Measurements from ENCODE around the gene TSHZ1. TPM values are rescaled to one million over a fixed set of nuclear protein-coding genes. Genes with fewer than 3 reads are reported as not detected.

Gene TSHZ1
- total and polyA plus RNA-seq, 2 experiments from 2014 or later = 2.2 to 4.4 TPM

- Histone ChIP-seq H3K9ac (no peak overlapping the region), H3K27me3 (replicated peaks; ENCODE audit: insufficient read depth) (no peaks in the 10 kb centered on the region), H3K4me3 (no peak overlapping the region), H3F3A (ENCODE audit: insufficient read depth) (no peaks in the 10 kb centered on the region), H4K20me1 (ENCODE audit: insufficient read depth) (no peaks in the 10 kb centered on the region), H3K27ac (no peak overlapping the region), H3K9me3 (ENCODE audit: low read depth) (no peaks in the 10 kb centered on the region), H3K9me2 (ENCODE audit: insufficient read depth) (no peaks in the 10 kb centered on the region), H2AFZ (no peak overlapping the region), H3K36me3 (ENCODE audit: low read depth) (no peaks in the 10 kb centered on the region), H3K79me2 (ENCODE audit: insufficient read depth) (no peaks in the 10 kb centered on the region), H3K4me2 (ENCODE audit: unreplicated experiment) (no peak overlapping the region), H3K4me1 (ENCODE audit: insufficient read depth) (no peaks in the 10 kb centered on the region)
- in situ Hi-C loops (cut with MboI) = no loop called here
- no peak for DNase-seq
- TF ChIP-seq EZH2 (IDR thresholded peaks at IDR 0.05; ENCODE audit: insufficient read depth, poor library complexity, severe bottlenecking) (no peak), EZH2phosphoT487 (IDR thresholded peaks at IDR 0.05; ENCODE audit: insufficient read depth, low read depth) (no peak)
- WGBS, 2 experiments (ENCODE audit: low coverage in 1 of 2, low lambda C conversion rate in 2 of 2, missing lambda C conversion rate in 2 of 2) = 98% methylated on average over 4 of the region's 4 CpGs
These were observed 79.2 kb downstream of the TSHZ1 start for GRCh38 chr18:75289761-75290160.

DNA sequence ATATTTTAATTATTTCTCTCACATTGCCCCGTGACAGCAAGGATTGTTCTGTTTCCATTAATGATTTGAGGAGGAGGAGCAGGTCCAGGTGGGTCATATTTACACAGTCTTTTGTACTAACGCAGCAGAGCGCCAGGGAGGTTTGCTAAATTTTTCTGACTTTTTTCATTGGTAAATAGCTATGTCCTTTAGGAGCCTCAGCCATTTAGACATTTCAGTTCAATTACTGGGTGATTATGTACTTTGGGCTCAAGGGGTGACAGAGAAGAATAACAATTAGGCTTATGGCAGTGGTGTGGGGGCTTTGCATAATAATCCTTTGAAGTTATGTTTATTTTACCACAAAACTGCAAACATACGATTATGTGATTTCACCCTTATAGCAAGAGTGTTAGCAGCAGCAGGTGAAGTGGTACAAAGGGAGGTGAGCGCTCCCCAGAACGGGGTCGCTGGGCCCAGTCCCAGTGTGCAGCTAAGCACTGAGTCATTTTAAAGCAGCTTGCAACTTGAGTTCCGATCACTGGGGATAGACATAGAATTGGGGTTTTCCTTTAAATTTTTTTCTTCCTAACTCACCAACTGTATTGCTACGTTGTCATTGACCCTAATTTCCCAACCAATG is 80.3 kb downstream of the TSHZ1 start:
- Histone ChIP-seq H3K36me3 (ENCODE audit: low read depth) (no peaks in the 10 kb centered on the region), H3K4me3 (no peak overlapping the region), H4K20me1 (ENCODE audit: insufficient read depth) (no peaks in the 10 kb centered on the region), H3K27me3 (replicated peaks; ENCODE audit: insufficient read depth) (no peaks in the 10 kb centered on the region), H3K9me3 (ENCODE audit: low read depth) (no peaks in the 10 kb centered on the region), H3F3A (ENCODE audit: insufficient read depth) (no peaks in the 10 kb centered on the region), H2AFZ (no peak overlapping the region), H3K79me2 (ENCODE audit: insufficient read depth) (no peaks in the 10 kb centered on the region), H3K9ac (no peak overlapping the region), H3K4me2 (ENCODE audit: unreplicated experiment) (no peak overlapping the region), H3K9me2 (ENCODE audit: insufficient read depth) (no peaks in the 10 kb centered on the region), H3K4me1 (ENCODE audit: insufficient read depth) (no peaks in the 10 kb centered on the region), H3K27ac (no peak overlapping the region)
- DNase-seq = no peak
- in situ Hi-C loops (cut with MboI) = no loop called here
- TF ChIP-seq EZH2 (IDR thresholded peaks at IDR 0.05; ENCODE audit: insufficient read depth, poor library complexity, severe bottlenecking) = no peak
- TF ChIP-seq EZH2phosphoT487 (IDR thresholded peaks at IDR 0.05; ENCODE audit: insufficient read depth, low read depth) = no peak
- 96 to 98% methylated on average over 9 of the region's 9 CpGs for WGBS, 2 experiments (ENCODE audit: low coverage in 1 of 2, low lambda C conversion rate in 2 of 2, missing lambda C conversion rate in 2 of 2)

- no peaks in the 10 kb centered on the region for H3K79me2 ChIP-seq (ENCODE audit: insufficient read depth)
- no peak for TF ChIP-seq EZH2 (IDR thresholded peaks at IDR 0.05; ENCODE audit: insufficient read depth, poor library complexity, severe bottlenecking)
- TF ChIP-seq EZH2phosphoT487 (IDR thresholded peaks at IDR 0.05; ENCODE audit: insufficient read depth, low read depth) = no peak
- in situ Hi-C loops (cut with MboI) = no loop called here
- H3K36me3 ChIP-seq (ENCODE audit: low read depth) = no peaks in the 10 kb centered on the region
- H3F3A ChIP-seq (ENCODE audit: insufficient read depth) = no peaks in the 10 kb centered on the region
- DNase-seq = no peak
- 86 to 89% methylated on average over 9 of the region's 9 CpGs for WGBS, 2 experiments (ENCODE audit: low coverage in 1 of 2, low lambda C conversion rate in 2 of 2, missing lambda C conversion rate in 2 of 2)
- no peaks in the 10 kb centered on the region for H3K9me3 ChIP-seq (ENCODE audit: low read depth)
- H3K4me2 ChIP-seq (ENCODE audit: unreplicated experiment) = no peak overlapping the region
- H3K27me3 ChIP-seq (replicated peaks; ENCODE audit: insufficient read depth) = no peaks in the 10 kb centered on the region
- no peaks in the 10 kb centered on the region for H3K9me2 ChIP-seq (ENCODE audit: insufficient read depth)
- H4K20me1 ChIP-seq (ENCODE audit: insufficient read depth) = no peaks in the 10 kb centered on the region
- H3K9ac ChIP-seq = no peak overlapping the region
- no peak overlapping the region for H3K27ac ChIP-seq
- H2AFZ ChIP-seq = no peak overlapping the region
- no peaks in the 10 kb centered on the region for H3K4me1 ChIP-seq (ENCODE audit: insufficient read depth)
- H3K4me3 ChIP-seq = no peak overlapping the region
These were observed 80.9 kb downstream of the TSHZ1 start for GRCh38 chr18:75291460-75291859.

DNA sequence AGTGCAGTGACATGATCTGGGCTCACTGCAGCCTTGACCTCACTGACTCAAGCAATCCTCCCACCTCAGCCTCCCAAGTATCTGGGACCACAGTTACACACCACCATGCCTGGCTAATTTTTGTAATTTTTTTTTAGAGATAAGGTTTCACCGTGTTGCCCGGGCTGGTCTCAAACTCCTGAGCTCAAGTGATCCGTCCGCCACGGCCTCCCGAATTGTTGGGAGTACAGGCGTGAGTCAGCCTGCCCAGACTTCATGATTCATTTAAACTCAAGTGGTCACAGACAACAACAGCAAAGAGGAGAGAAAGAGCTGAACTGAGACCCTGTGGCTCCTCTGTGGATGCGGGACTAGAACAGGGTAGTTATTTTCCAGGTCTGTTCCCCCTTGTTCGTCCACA is 83.0 kb downstream of the TSHZ1 start:
- no peaks in the 10 kb centered on the region for H3K27me3 ChIP-seq (replicated peaks; ENCODE audit: insufficient read depth)
- no peaks in the 10 kb centered on the region for H3K9me2 ChIP-seq (ENCODE audit: insufficient read depth)
- H3K79me2 ChIP-seq (ENCODE audit: insufficient read depth) = no peaks in the 10 kb centered on the region
- no peak overlapping the region for H2AFZ ChIP-seq
- in situ Hi-C loops (cut with MboI) = no loop called here
- no peak for TF ChIP-seq EZH2phosphoT487 (IDR thresholded peaks at IDR 0.05; ENCODE audit: insufficient read depth, low read depth)
- TF ChIP-seq EZH2 (IDR thresholded peaks at IDR 0.05; ENCODE audit: insufficient read depth, poor library complexity, severe bottlenecking) = no peak
- no peaks in the 10 kb centered on the region for H4K20me1 ChIP-seq (ENCODE audit: insufficient read depth)
- no peak overlapping the region for H3K9ac ChIP-seq
- no peaks in the 10 kb centered on the region for H3K4me1 ChIP-seq (ENCODE audit: insufficient read depth)
- 91% methylated on average over 9 of the region's 9 CpGs for WGBS, 2 experiments (ENCODE audit: low coverage in 1 of 2, low lambda C conversion rate in 2 of 2, missing lambda C conversion rate in 2 of 2)
- no peaks in the 10 kb centered on the region for H3K9me3 ChIP-seq (ENCODE audit: low read depth)
- DNase-seq = no peak
- no peaks in the 10 kb centered on the region for H3F3A ChIP-seq (ENCODE audit: insufficient read depth)
- no peak overlapping the region for H3K27ac ChIP-seq
- no peak overlapping the region for H3K4me2 ChIP-seq (ENCODE audit: unreplicated experiment)
- H3K4me3 ChIP-seq = no peak overlapping the region
- H3K36me3 ChIP-seq (ENCODE audit: low read depth) = no peaks in the 10 kb centered on the region
